ENCODE results near the gene GPS1. TPM values are rescaled to one million over a fixed set of nuclear protein-coding genes. Genes with fewer than 3 reads are reported as not detected.

The GPS1 gene
- total and polyA plus RNA-seq, 4 donors = 63.4 to 165 (median 138) TPM

GRCh38 chr17:82014432-82014831 is 37.3 kb upstream of the GPS1 start:
- Histone ChIP-seq H3K27ac (ENCODE audit: low read depth, low read length) (no peak overlapping the region), H3K36me3 (ENCODE audit: control insufficient read depth, insufficient read depth, low read length) (peaks cover 97% of the 10 kb centered on the region), H3K27me3 (ENCODE audit: control insufficient read depth, insufficient read depth, low read length) (no peaks in the 10 kb centered on the region), H3K4me3 (ENCODE audit: low read depth, low read length) (no peak overlapping the region), H3K9me3 (ENCODE audit: control insufficient read depth, insufficient read depth, low read length) (no peaks in the 10 kb centered on the region), H3K4me1 (ENCODE audit: control insufficient read depth, insufficient read depth, low read length) (peaks cover 53% of the 10 kb centered on the region)
- 63% methylated on average over 22 of the region's 23 CpGs for WGBS (ENCODE audit: insufficient coverage)
- no peak for DNase-seq (ENCODE audit: low read depth in 4 of 6, low spot score in 6 of 6)

- Histone ChIP-seq H3K4me3 (ENCODE audit: low read depth, low read length) (no peak overlapping the region), H3K27ac (ENCODE audit: low read depth, low read length) (no peak overlapping the region), H3K9me3 (ENCODE audit: control insufficient read depth, insufficient read depth, low read length) (no peaks in the 10 kb centered on the region), H3K4me1 (ENCODE audit: control insufficient read depth, insufficient read depth, low read length) (peaks cover 54% of the 10 kb centered on the region), H3K27me3 (ENCODE audit: control insufficient read depth, insufficient read depth, low read length) (no peaks in the 10 kb centered on the region), H3K36me3 (ENCODE audit: control insufficient read depth, insufficient read depth, low read length) (peaks cover 97% of the 10 kb centered on the region)
- WGBS (ENCODE audit: insufficient coverage) = 81% methylated on average over 13 of the region's 13 CpGs
- no peak for DNase-seq (ENCODE audit: low read depth in 4 of 6, low spot score in 6 of 6)
Observed at GRCh38 chr17:82014971-82015310, 36.8 kb upstream of the GPS1 start.

GRCh38 chr17:82015311-82015971 is 36.3 kb upstream of the GPS1 start:
- Histone ChIP-seq H3K4me3 (ENCODE audit: low read depth, low read length) (no peak overlapping the region), H3K27me3 (ENCODE audit: control insufficient read depth, insufficient read depth, low read length) (no peaks in the 10 kb centered on the region), H3K36me3 (ENCODE audit: control insufficient read depth, insufficient read depth, low read length) (peaks cover 99% of the 10 kb centered on the region), H3K27ac (ENCODE audit: low read depth, low read length) (no peak overlapping the region), H3K9me3 (ENCODE audit: control insufficient read depth, insufficient read depth, low read length) (no peaks in the 10 kb centered on the region), H3K4me1 (ENCODE audit: control insufficient read depth, insufficient read depth, low read length) (peaks cover 59% of the 10 kb centered on the region)
- WGBS (ENCODE audit: insufficient coverage) = 47% methylated on average over 22 of the region's 24 CpGs
- DNase-seq (ENCODE audit: low read depth in 4 of 6, low spot score in 6 of 6) = no peak

GRCh38 chr17:82016061-82016874 is 35.4 kb upstream of the GPS1 start:
- no peak overlapping the region for H3K27ac ChIP-seq (ENCODE audit: low read depth, low read length)
- DNase-seq (ENCODE audit: low read depth in 4 of 6, low spot score in 6 of 6) = no peak
- H3K9me3 ChIP-seq (ENCODE audit: control insufficient read depth, insufficient read depth, low read length) = no peaks in the 10 kb centered on the region
- peaks cover 99% of the 10 kb centered on the region for H3K36me3 ChIP-seq (ENCODE audit: control insufficient read depth, insufficient read depth, low read length)
- H3K27me3 ChIP-seq (ENCODE audit: control insufficient read depth, insufficient read depth, low read length) = no peaks in the 10 kb centered on the region
- no peak overlapping the region for H3K4me3 ChIP-seq (ENCODE audit: low read depth, low read length)
- H3K4me1 ChIP-seq (ENCODE audit: control insufficient read depth, insufficient read depth, low read length) = peaks cover 68% of the 10 kb centered on the region
- WGBS (ENCODE audit: insufficient coverage) = 66% methylated on average over 19 of the region's 28 CpGs

- Histone ChIP-seq H3K27me3 (ENCODE audit: control insufficient read depth, insufficient read depth, low read length) (no peaks in the 10 kb centered on the region), H3K9me3 (ENCODE audit: control insufficient read depth, insufficient read depth, low read length) (no peaks in the 10 kb centered on the region), H3K4me1 (ENCODE audit: control insufficient read depth, insufficient read depth, low read length) (peaks cover 69% of the 10 kb centered on the region), H3K27ac (ENCODE audit: low read depth, low read length) (no peak overlapping the region), H3K36me3 (ENCODE audit: control insufficient read depth, insufficient read depth, low read length) (peaks cover 94% of the 10 kb centered on the region), H3K4me3 (ENCODE audit: low read depth, low read length) (no peak overlapping the region)
- WGBS (ENCODE audit: insufficient coverage) = 85% methylated on average over 23 of the region's 24 CpGs
- no peak for DNase-seq (ENCODE audit: low read depth in 4 of 6, low spot score in 6 of 6)
Observed at GRCh38 chr17:82016875-82017459, 34.7 kb upstream of the GPS1 start.

GRCh38 chr17:82017612-82018151 is 34.0 kb upstream of the GPS1 start:
- H3K27ac ChIP-seq (ENCODE audit: low read depth, low read length) = no peak overlapping the region
- WGBS (ENCODE audit: insufficient coverage) = 80% methylated on average over 11 of the region's 13 CpGs
- H3K27me3 ChIP-seq (ENCODE audit: control insufficient read depth, insufficient read depth, low read length) = no peaks in the 10 kb centered on the region
- H3K4me3 ChIP-seq (ENCODE audit: low read depth, low read length) = no peak overlapping the region
- peaks cover 66% of the 10 kb centered on the region for H3K4me1 ChIP-seq (ENCODE audit: control insufficient read depth, insufficient read depth, low read length)
- H3K9me3 ChIP-seq (ENCODE audit: control insufficient read depth, insufficient read depth, low read length) = no peaks in the 10 kb centered on the region
- H3K36me3 ChIP-seq (ENCODE audit: control insufficient read depth, insufficient read depth, low read length) = peaks cover 86% of the 10 kb centered on the region
- DNase-seq (ENCODE audit: low read depth in 4 of 6, low spot score in 6 of 6) = no peak

GRCh38 chr17:82018152-82018988 is 33.3 kb upstream of the GPS1 start:
- Histone ChIP-seq H3K4me3 (ENCODE audit: low read depth, low read length) (no peak overlapping the region), H3K4me1 (ENCODE audit: control insufficient read depth, insufficient read depth, low read length) (peaks cover 59% of the 10 kb centered on the region), H3K36me3 (ENCODE audit: control insufficient read depth, insufficient read depth, low read length) (peaks cover 80% of the 10 kb centered on the region), H3K9me3 (ENCODE audit: control insufficient read depth, insufficient read depth, low read length) (no peaks in the 10 kb centered on the region), H3K27ac (ENCODE audit: low read depth, low read length) (no peak overlapping the region), H3K27me3 (ENCODE audit: control insufficient read depth, insufficient read depth, low read length) (no peaks in the 10 kb centered on the region)
- 68% methylated on average over 19 of the region's 19 CpGs for WGBS (ENCODE audit: insufficient coverage)
- DNase-seq (ENCODE audit: low read depth in 4 of 6, low spot score in 6 of 6) = no peak

- no peaks in the 10 kb centered on the region for H3K27me3 ChIP-seq (ENCODE audit: control insufficient read depth, insufficient read depth, low read length)
- peaks cover 59% of the 10 kb centered on the region for H3K4me1 ChIP-seq (ENCODE audit: control insufficient read depth, insufficient read depth, low read length)
- H3K4me3 ChIP-seq (ENCODE audit: low read depth, low read length) = no peak overlapping the region
- DNase-seq (ENCODE audit: low read depth in 4 of 6, low spot score in 6 of 6) = no peak
- peaks cover 72% of the 10 kb centered on the region for H3K36me3 ChIP-seq (ENCODE audit: control insufficient read depth, insufficient read depth, low read length)
- no peak overlapping the region for H3K27ac ChIP-seq (ENCODE audit: low read depth, low read length)
- H3K9me3 ChIP-seq (ENCODE audit: control insufficient read depth, insufficient read depth, low read length) = no peaks in the 10 kb centered on the region
- WGBS (ENCODE audit: insufficient coverage) = 94% methylated on average over 29 of the region's 33 CpGs
Observed at GRCh38 chr17:82018989-82019689, 32.6 kb upstream of the GPS1 start.

All from spinal cord (tissue), 10 donors.